ENCODE data around the gene IGFALS. TPM values are rescaled to one million over a fixed set of nuclear protein-coding genes. Genes with fewer than 3 reads are reported as not detected.
A peak's percentile ranks its signal among the peaks of the same experiment; 100 is the strongest.

Gene IGFALS
- polyA plus RNA-seq, 4 donors: 2.2 to 4.6 (median 2.7) TPM

DNA sequence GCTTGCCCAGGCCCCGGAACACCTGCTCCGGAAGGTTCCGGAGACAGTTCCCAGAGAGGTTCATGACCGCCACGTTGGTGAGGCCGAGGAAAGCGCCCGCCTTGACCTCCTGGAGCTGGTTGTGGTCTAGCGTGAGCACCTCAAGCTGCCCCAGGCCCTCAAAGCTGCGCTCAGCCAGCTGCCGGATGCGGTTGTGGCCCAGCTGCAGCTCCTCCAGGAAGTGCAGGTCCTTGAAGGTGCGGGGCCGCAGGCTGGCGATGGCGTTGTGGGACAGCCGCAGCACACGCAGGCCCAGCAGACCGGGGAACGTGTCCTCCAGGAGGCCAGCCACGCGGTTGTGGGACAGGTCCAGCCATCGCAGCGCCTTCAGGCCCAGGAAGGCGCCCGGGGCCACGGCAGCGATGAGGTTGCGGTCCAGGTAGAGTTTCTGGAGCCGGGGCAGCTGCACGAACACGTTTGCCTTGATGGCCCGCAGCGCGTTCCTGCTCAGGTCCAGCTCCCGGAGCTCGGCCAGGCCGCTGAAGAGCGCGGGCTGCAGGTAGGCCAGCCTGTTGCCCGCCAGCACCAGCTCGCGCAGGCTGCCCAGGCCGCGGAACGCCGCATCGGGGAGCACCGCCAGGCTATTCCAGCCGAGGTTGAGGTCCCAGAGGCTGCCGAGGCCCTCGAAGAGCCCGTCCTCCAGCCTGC, 2.1 kb downstream of the IGFALS start:
- no peak for DNase-seq (ENCODE audit: low read depth in 4 of 4, low spot score in 3 of 4)

DNA sequence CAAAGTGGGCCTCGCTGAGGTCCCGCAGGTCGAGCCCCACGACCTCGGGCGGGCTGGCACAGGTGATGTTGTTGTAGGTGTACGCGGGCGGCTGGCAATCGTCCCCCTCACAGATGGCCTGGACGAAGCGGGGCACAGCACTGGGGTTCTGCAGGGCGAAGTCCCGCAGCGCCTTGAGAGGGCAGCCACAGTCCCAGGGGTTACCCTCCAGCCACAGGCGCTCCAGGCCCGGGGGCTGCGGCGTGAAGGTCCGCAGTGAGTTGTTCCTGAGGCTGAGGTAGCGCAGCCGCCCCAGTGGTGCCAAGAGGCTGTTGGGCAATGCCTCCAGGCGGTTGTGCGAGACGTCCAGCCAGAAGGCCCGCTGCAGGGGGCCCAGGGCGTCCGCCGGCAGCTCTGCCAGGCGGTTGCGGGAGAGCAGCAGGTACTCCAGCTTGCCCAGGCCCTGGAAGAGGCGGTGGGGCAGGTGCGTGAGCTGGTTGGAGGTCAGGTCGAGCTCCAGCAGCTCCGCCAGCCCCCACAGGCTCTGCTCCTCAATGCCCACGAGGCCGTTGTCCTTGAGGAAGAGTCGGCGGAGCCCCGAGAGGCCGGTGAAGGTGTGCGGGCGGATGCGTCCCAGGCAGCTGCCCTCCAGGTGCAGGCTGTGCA, 2.8 kb downstream of the IGFALS start:
- no peak for DNase-seq (ENCODE audit: low read depth in 4 of 4, low spot score in 3 of 4)

DNA sequence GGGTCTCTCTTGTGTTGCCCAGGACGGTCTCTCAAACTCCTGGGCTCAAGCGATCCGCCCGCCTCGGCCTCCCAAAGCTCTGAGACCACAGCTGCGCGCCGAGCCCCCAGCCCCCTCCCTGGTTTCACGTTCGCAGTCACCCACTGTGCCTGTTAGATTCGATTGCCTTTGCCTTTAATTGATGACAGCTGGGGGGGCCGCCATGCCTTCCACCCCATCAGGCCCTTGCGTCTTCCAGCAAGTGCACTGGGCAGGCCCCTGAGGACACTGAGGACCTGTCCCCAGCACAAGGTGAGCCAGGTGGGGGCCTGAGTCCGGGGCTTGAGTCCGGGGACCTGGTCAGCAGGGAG, 3.3 kb downstream of the IGFALS start:
- no peak for DNase-seq (ENCODE audit: low read depth in 4 of 4, low spot score in 3 of 4)

DNA sequence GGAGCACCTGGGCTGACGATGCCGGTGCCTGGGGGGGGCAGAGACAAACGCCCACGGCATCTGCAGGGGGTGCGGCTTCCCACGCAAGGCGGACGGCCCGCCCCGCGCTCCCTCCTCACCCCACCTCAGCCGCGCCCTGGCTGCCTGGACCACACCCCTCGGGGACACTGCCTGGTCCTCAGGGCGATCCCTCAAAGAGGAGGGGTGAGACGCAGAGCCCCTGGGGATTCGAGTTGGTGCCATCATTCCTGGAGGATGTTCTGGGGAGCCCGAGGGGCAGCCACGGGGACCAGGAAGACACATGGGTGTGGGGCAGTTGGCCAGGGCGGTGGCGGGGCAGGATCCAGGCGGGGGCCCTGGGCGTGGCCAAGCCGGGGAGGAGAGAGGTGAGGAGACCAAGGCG, 3.9 kb downstream of the IGFALS start:
- DNase-seq (ENCODE audit: low read depth in 4 of 4, low spot score in 3 of 4): no peak

DNA sequence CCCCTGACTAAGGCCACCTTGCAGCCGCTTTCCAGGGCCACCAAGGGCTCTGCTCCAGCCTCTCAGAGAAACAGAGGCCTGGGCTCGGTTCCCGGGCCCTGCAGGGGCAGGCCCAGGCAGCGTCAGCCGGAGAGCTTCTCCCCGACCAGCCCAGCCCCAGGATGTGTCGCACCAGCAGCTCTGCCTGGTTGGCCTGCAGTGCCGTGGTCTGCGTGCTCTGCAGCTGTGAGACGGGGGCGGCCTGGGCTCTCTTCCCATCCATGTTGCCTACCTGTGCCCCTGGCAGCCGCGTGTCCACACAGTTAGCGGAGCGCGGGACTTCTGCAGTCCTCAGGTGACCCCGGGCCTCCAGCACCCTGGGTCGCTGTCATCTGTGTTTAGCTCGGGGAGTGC, 4.8 kb downstream of the IGFALS start:
- DNase-seq (ENCODE audit: low read depth in 4 of 4, low spot score in 3 of 4): no peak

DNA sequence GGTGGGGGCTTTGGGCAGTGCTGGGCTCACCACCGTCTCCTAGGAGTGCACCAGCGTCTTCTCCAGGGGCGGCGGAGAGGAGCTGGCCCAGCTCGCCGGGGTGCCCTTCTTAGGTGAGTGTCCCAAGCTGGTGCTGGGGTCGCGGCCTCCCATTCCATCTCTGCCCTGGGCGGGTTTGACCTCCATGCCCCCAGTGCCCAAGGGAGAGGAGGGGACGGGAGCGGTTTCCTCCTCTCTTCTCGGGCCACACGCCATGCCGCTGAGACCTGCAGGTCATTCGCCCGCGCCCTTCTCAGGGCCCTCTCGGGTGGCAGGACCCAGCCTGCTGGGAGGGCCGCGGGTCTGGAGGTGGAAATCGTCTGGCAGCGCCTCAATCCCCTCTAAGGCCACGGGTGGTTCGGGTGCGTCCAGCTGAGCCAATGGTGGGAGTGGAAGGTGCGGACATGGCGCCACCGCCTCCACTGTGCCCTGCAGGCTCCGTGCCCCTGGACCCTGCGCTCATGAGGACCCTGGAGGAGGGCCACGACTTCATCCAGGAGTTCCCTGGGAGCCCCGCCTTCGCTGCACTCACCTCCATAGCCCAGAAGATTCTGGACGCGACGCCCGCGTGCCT, 5.3 kb downstream of the IGFALS start:
- no peak for DNase-seq (ENCODE audit: low read depth in 4 of 4, low spot score in 3 of 4)

DNA sequence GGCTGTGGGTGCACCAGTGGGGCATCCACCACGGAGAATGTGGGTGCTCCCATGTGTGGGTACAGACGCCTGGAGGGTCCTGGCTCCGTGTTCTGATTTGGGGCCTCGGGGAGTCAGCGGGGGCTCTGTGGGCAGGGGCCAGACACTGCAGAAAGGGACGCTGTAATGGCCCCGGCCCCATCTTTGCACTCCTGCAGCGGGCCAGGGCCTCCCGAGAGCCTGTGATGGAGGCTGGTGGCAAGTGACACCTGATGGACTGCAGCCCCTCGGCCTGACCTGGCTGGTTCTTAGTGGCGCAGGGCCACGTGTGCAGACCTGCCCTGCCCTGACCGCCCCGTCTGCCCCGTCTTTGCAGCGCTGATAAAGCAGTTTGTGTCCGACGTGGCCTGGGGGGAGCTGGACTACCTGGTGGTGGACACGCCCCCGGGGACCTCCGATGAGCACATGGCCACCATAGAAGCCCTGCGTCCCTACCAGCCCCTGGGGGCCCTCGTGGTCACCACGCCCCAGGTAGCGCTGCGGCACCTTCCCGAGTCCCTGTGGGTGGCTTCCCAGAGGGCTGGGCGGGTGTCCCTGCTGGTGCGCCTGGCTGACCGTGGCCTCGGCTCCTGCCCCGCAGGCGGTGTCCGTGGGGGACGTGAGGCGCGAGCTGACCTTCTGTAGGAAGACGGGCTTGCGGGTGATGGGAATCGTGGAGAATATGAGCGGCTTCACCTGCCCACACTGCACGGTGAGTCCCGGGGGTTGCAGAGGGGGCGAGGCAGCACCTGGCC, 6.0 kb downstream of the IGFALS start:
- no peak for DNase-seq (ENCODE audit: low read depth in 4 of 4, low spot score in 3 of 4)

DNA sequence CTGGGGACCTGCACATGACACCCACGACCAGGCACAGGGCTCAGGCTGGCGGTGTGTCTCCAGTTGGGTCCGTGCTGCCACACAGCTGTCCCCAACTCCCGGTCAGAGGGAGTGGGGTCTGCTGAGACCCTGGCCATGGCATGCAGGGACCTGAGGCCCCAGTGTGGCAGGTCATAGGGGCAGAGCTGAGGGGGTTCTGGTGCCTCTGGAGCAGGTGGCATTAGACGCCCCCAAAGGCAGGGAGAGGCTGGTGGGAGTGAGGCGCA, 6.5 kb downstream of the IGFALS start:
- no peak for DNase-seq (ENCODE audit: low read depth in 4 of 4, low spot score in 3 of 4)

DNA sequence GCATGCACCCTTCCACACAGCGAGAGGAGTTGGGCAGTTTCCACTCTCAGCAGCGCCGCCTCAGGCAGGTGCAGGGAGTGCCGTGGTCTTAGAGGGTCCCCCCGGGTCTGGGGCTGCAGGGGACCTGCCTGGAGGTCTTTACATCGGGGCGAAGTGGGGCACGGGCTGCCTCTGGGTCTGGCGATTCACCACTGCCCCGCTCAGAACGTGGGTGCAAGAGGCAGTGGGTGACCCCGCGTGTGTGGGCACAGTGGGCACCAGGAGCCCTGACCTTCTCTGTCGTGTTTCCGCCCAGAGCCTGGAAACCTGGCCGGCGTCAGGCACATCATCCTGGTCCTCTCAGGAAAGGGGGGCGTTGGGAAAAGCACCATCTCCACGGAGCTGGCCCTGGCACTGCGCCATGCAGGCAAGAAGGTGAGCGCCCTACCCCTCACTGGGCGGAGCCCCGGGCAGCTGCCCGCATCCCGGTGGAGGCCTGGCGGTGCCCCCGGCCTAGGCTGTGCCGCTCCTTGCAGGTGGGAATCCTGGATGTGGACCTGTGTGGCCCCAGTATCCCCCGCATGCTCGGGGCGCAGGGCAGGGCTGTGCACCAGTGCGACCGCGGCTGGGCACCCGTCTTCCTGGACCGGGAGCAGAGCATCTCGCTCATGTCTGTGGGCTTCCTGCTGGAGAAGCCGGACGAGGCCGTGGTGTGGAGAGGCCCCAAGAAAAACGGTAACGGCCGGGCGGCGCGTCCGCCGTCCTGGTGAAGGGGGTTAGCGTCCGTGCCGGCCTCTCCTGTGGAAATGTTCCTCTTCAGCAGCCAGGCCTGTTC, 7.1 kb downstream of the IGFALS start:
- no peak for DNase-seq (ENCODE audit: low read depth in 4 of 4, low spot score in 3 of 4)

DNA sequence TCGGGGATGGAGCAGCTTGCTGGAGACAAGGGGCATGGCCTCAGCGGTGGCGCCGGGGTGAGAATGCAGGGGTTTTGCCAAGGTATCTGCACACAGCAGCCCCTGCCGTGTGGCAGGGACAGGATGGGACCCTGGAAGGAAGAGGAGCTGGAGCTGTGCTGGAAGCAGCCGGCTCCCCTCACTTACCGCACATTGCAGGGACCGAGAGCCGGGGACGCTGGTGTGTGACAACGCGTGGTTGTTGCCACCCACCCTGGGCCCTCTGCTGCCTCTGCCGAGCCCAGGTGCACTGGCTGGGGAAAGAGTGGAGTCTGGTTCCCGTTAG, 7.7 kb downstream of the IGFALS start:
- no peak for DNase-seq (ENCODE audit: low read depth in 4 of 4, low spot score in 3 of 4)

DNA sequence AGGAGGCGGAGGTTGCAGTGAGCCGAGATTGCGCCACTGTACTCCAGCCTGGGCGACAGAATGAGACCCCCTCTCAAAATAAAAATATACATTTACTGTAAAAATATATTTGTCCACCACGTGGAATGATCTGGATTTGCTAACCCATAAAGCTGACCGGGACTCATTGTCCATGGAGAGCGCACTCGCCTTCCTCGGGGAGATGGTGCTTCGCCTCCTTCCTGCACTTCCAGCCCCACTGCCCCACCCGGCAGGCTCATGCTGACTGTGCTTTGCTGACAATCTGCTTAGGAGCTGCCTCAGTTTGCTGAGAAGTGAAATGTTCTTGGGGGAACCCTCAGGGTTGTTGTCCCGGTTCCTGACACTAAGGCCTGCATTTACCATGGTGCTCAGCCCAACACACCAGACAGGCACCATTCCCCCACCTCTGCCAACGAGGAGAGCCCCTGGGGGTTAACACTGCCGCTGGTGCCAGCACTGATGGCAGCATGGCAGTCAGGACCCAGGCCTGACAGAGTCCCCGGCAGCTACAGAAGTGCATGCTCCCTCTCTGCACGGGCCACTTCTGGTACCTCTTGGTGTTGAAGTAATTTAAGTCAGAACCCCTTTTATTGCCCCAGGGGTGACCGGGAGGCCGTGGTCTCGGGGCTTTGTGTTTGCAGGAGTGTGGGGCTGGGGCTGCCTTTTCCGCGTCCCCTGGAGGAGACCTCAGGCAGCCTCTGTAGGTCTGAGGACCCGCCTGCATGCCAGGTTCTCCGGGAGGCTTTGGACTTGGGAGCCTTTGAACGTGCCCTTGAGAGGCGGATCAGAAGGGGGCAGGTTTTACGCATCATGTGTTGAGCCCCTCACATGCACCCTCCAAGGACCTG, 8.3 kb downstream of the IGFALS start:
- DNase-seq (ENCODE audit: low read depth in 4 of 4, low spot score in 3 of 4): no peak

DNA sequence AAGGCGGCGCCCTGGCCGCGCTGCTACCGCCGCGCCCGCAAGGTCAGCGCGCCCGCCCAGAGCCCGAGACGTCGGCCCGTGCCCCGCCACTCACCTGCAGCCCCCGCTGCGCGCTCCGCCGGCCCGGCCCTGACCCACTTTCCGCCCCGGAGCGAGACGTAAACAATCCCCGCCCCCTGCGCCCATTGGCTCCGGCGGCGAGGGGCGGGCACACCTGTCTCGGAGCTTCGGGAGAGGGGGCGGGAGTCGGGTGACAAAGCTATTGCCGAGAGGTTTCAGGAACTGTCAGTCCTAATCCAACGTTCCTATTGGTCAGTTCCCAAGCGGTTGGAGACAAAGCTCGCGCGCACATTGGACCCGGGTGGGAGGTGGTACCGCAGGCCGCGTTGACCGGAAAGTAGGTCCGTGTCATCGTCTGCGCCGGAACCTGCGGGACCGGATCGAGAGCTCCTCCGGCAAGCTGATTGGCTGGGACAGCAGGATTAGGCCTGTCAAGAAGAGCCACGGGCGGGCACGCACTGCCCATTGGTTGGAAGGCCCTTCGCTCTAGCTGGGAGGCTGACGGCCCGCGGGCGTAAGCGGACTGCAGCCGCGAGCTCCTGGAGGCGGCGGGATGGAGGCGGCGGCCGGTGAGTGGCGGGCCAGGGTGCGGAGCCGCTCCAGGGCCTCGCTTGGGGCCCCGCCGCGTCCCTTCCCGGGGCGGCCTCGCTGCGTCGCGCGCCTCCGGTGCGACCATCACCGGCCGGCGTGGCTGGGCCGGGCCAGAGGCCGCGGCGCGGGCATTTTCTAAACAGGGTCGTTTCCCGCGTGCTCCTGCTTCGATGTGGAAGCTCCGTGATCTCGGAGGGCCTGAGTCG, 10.9 kb downstream of the IGFALS start, which contains the start of the genes NUBP2 and SPSB3:
Gene NUBP2, plus strand, starts transcription at position 553 of the 857 bp plus-strand sequence. Its CDS starts 61 bp downstream, at position 614.
Gene SPSB3, minus strand, starts transcription at position 164 of the 857 bp plus-strand sequence. CDS start 1,088 bp downstream, outside the sequence.
- DNase-seq (ENCODE audit: low read depth in 4 of 4, low spot score in 3 of 4): peak; percentile 96 to 100 (median 100)

DNA sequence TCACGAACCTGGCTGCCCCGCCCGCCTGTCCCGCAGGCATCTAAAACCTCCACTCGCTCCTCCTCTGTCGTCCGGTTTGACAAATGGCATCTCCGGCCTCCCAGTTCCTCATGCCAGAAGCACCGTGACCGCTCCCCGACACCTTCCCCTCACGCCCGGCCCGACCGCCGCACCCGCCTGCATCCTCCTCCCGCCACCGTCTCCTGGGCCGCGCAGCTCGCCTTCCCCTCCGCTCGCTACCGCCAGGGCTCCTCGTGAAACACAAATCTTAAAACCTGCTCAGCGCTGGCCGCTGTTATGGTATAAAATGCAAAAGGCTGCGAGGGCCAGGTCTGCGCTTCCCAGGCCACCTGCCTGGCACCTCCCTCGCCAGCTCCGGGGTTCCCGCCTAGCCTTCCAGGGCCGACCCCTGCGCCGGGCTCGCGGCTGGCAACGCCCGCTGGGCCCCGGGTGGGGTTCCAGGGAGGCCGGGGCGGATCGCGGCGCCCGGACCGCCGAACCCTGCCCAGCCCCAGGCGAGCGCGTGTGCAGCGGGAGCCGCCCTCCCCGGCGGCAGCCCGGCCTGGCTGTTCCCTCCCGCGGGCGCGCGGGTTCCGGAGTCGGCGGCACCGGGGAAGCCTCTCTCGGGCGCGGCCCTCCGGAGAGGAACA, 11.6 kb downstream of the IGFALS start:
- DNase-seq (ENCODE audit: low read depth in 4 of 4, low spot score in 3 of 4): no peak

DNA sequence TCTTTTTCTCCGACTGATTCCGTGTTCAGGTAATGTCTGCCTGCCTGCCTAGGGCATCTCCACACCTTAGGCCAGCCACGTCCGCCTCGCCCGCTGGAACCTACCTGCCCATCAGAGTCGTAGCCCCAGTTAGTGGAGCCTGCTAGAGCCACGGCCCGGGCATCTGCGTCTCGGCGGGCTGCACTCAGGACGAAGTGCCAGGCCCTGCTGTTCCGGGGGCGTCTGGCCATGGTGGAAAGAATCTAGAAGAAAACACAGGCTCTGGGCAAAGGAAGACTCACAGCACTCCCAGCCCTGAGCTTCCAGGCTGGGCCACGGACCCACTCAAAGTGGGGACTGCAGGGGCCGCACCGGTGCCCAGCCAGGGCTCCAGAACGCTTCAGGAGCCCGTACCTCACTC, 12.3 kb downstream of the IGFALS start:
- DNase-seq (ENCODE audit: low read depth in 4 of 4, low spot score in 3 of 4): no peak

DNA sequence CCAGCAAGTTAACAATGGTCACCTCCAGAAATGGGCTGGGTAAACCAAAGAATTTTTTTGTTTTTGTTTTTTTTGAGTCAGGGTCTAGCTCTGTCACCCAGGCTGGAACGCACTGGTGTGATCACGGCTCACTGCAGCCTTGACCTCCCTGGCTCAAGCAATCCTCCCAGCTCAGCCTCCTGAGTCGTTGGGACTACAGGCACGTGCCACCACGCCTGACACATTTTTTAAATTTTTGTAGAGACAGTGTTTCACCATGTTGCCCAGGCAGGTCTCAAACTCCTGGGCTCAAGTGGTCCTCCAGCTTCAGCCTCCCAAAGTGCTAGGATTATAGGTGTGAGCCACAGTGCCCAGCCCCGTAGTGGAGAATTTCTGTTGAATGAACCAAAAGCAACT, 12.8 kb downstream of the IGFALS start:
- no peak for DNase-seq (ENCODE audit: low read depth in 4 of 4, low spot score in 3 of 4)

DNA sequence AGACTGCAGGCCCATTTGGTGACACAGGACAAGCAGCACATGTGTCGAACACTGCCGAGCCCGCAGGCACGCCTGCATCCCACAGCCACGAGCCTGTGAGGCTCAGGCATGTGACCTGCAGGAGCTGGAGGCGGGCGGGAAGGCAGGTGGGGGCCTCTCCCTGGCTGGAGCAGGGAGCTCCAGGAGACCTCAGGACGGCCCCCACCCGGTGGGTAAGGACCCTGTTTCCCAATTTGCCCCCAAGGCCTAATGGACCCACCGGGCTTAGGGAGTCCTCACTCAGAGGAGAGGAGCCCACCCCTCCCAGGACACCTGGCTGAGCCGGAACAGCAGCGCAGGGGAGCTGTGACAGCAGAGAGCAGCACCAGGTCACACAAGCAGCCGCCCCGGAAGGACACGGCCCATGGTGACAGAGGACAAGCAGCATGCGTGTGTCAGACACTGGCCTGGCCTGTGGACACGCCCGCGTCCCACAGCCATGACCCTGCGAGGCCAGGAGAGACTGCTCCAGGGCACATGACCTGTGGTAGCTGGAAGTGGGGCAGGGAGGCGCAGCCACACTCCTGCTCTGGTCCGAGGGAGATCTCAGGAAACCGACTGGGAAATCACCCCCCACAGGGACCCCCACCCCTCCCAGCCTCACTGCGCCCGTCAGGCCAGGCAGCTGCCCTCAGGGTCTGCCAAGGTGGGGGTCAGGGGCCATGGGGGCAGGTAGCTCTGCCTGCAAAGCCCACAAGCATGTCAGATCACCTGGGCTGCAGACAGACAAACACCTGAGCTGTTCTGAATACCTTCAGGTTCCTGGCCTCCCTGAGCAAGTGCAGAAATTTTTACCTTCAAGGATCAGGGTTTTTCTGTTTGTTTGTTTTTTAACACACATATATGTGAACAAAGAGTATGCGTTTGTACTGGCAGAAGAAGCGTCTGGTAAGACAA, 13.5 kb downstream of the IGFALS start:
- DNase-seq (ENCODE audit: low read depth in 4 of 4, low spot score in 3 of 4): no peak

DNA sequence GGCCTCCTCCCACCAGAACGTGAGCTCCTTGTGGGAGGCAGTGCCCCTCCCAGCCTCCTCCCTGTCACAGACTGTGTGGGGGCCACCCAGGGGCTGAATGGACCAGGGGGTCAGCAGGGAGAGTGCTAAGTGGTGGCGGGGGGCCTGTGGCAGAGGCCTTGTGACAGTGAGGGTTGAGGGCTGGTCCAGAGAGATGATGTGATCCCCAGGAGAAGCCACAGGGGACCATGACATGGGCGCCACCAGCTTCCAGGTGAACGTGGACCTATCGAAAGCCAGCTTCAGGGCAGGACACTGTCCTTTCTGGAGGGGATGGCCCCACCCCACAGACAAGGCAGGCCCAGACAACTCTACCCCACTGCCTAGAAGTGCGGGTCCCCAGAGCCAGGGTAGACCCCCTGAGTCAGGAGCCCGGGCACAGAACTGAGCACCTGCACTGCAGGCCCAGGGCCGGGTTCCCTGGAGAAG, 14.2 kb downstream of the IGFALS start:
- no peak for DNase-seq (ENCODE audit: low read depth in 4 of 4, low spot score in 3 of 4)
